K562 (cell line): ENCODE data around the gene ZBTB16. TPM values are rescaled to one million over a fixed set of nuclear protein-coding genes. Genes with fewer than 3 reads are reported as not detected.

Source experiments
- ARID1B ChIP-seq: fragments of 450-650 bp; IDR thresholded peaks from 2 replicates; pipeline ENCODE4 v1.6.1; 2016; ENCODE audit warnings: antibody characterized with exemption, mild to moderate bottlenecking, inconsistent platforms
- CBX1 ChIP-seq: sonication (generic); IDR thresholded peaks from 2 replicates; pipeline ENCODE4 v1.6.1; 2016; ENCODE audit warnings: antibody characterized with exemption, low read depth, mild to moderate bottlenecking
- KDM4B ChIP-seq, 2 experiments: fragments of 450-650 bp in 1 of 2; sonication (generic) in 1 of 2; IDR thresholded peaks; 2 replicates each; pipeline ENCODE4 v1.6.1; 2016 to 2017; ENCODE audit warnings: borderline replicate concordance in 2 of 2, antibody characterized with exemption in 1 of 2, low read depth in 1 of 2, mild to moderate bottlenecking in 1 of 2
- MAX ChIP-seq: sonication (generic); formaldehyde crosslinking; IDR thresholded peaks from 2 replicates; pipeline ENCODE4 v1.9.0; 2022; ENCODE audit warnings: mild to moderate bottlenecking, missing genetic modification reagents
- PHB ChIP-seq: fragments of 250-450 bp; sonication (Bioruptor Pico); IDR thresholded peaks from 2 replicates; pipeline ENCODE4 v1.5.0; 2021
- PHF20 ChIP-seq: fragments of 450-650 bp; IDR thresholded peaks from 2 replicates; pipeline ENCODE4 v1.6.1; 2018; ENCODE audit not compliant: partially characterized antibody
- RFX7 ChIP-seq: fragments of 250-450 bp; sonication (Bioruptor Pico); IDR thresholded peaks from 2 replicates; pipeline ENCODE4 v1.5.1; 2021; ENCODE audit warnings: mild to moderate bottlenecking
- SIN3B ChIP-seq: fragments of 450-650 bp; IDR thresholded peaks from 2 replicates; pipeline ENCODE4 v1.6.1; 2017; ENCODE audit warnings: low read depth, mild to moderate bottlenecking, moderate library complexity
- STAT5B ChIP-seq: fragments of 250-450 bp; sonication (Bioruptor Pico); IDR thresholded peaks from 2 replicates; pipeline ENCODE4 v1.8.0; 2021; ENCODE audit warnings: mild to moderate bottlenecking, inconsistent platforms
- TBL1XR1 ChIP-seq, 2 experiments: IDR thresholded peaks; 2 replicates each; pipeline ENCODE4 v1.6.1; 2012; ENCODE audit warnings: improper control_type of control experiment in 2 of 2, low read length in 2 of 2, mild to moderate bottlenecking in 1 of 2
- TRIM24 ChIP-seq, 2 experiments: fragments of 450-650 bp; IDR thresholded peaks; 2 replicates each; pipeline ENCODE4 v1.6.1; 2016
- TRIM28 ChIP-seq: fragments of 450-650 bp; IDR thresholded peaks from 2 replicates; pipeline ENCODE4 v1.6.1; 2017
- ZNF436 ChIP-seq: fragments of 250-450, 450-650 bp; sonication (Bioruptor Pico); formaldehyde crosslinking; IDR thresholded peaks from 2 replicates; pipeline ENCODE4 v1.7.0; 2020; ENCODE audit warnings: mild to moderate bottlenecking
- ZNF511 ChIP-seq: sonication (generic); formaldehyde crosslinking; IDR thresholded peaks from 2 replicates; pipeline ENCODE4 v1.8.0; 2022; ENCODE audit warnings: mild to moderate bottlenecking, missing genetic modification reagents
- polyA plus RNA-seq, 8 experiments: library from polyadenylated mRNA; depleted of rRNA in 4 of 8; stranded (reverse) in 5 of 8; unstranded in 3 of 8; fragments of >200 nt; fragmentation: Nextera tagmentation in 2 of 8; fragmentation: Illumina TruSeq in 1 of 8; extraction: Ambion mirVana in 2 of 8; extraction: Trizol in 1 of 8; gene quantifications; 2 replicates each; pipeline versions ENCODE4 v1.2.1 to v1.2.3, GENCODE V29; 2011 to 2014; ENCODE audit warnings: inconsistent platforms in 1 of 8, missing spikeins in 1 of 8
- total RNA-seq, 7 experiments: library from RNA; depleted of rRNA in 6 of 7; stranded (reverse); fragments of >200 nt in 6 of 7; fragmentation: Illumina TruSeq in 2 of 7; extraction: Trizol in 2 of 7; gene quantifications; 2 replicates each; pipeline versions ENCODE4 v1.2.1 to v1.2.3, GENCODE V29; 2011 to 2021; ENCODE audit warnings: low replicate concordance in 1 of 7
- TF ChIP-seq, protein P1 (sequence below), 2 experiments: fragments of 450-650 bp in 1 of 2; sonication (generic) in 1 of 2; formaldehyde crosslinking in 1 of 2; IDR thresholded peaks; 2 replicates each; pipeline versions ENCODE4 v1.7.1 to v1.9.0; 2016 to 2022; ENCODE audit warnings: inconsistent platforms in 1 of 2, mild to moderate bottlenecking in 1 of 2, missing genetic modification reagents in 1 of 2
- TF ChIP-seq, protein P2 (sequence below): fragments of 150-350 bp; conservative IDR thresholded peaks from 2 replicates; pipeline ENCODE4 v1.6.1; 2014; ENCODE audit warnings: low read length

ZBTB16 gene
- total and polyA plus RNA-seq, 9 of the 15 experiments (the other 6 are each of a cell fraction or from before 2014, with no cell fraction given) = 0.06 to 0.40 (median 0.24) TPM; not detected in 4

DNA sequence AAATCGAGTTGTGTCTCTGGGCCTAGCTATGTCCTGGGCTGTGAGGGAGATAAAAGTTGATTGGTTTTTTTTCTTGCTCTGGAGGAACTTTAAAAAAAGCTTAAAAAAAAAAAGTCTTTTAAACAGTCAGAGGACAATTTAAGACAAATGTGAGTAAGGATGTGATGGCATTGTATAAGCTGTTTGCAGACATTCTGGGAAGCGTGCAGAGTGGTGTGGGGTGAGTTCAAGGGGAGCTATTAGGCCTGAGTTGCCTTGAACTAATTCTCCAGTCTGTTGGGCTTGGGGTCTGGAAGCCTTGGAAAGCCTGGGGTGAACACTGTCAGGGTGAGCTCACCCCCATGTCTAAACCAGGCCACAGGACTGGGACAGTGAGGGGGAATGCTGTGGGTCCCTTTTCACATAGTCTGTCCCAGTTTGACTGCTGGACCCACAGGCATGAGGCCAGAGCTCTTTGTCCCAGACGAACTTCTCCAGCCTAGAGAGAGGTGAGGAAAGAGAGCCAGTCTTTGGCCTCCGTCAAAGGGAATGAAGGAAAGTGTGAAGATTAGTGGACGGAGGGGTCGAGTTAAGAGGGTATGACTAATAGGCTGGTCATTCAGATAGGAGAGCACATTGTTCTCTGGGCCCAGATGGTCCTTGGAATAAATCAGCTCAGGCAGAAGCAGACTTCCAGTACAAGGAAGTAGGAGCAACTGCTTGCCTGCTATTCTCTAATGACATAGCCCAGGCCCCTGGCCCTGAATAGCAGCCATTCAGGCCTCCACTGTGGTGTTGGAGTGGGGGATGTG, 160.2 kb downstream of the ZBTB16 start (continued):
- TF ChIP-seq, protein P1, sequence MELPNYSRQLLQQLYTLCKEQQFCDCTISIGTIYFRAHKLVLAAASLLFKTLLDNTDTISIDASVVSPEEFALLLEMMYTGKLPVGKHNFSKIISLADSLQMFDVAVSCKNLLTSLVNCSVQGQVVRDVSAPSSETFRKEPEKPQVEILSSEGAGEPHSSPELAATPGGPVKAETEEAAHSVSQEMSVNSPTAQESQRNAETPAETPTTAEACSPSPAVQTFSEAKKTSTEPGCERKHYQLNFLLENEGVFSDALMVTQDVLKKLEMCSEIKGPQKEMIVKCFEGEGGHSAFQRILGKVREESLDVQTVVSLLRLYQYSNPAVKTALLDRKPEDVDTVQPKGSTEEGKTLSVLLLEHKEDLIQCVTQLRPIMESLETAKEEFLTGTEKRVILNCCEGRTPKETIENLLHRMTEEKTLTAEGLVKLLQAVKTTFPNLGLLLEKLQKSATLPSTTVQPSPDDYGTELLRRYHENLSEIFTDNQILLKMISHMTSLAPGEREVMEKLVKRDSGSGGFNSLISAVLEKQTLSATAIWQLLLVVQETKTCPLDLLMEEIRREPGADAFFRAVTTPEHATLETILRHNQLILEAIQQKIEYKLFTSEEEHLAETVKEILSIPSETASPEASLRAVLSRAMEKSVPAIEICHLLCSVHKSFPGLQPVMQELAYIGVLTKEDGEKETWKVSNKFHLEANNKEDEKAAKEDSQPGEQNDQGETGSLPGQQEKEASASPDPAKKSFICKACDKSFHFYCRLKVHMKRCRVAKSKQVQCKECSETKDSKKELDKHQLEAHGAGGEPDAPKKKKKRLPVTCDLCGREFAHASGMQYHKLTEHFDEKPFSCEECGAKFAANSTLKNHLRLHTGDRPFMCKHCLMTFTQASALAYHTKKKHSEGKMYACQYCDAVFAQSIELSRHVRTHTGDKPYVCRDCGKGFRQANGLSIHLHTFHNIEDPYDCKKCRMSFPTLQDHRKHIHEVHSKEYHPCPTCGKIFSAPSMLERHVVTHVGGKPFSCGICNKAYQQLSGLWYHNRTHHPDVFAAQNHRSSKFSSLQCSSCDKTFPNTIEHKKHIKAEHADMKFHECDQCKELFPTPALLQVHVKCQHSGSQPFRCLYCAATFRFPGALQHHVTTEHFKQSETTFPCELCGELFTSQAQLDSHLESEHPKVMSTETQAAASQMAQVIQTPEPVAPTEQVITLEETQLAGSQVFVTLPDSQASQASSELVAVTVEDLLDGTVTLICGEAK (IDR thresholded peaks at IDR 0.05) = no peak
- TF ChIP-seq, protein P1 (CRISPR knock-in tag; IDR thresholded peaks at IDR 0.05) = no peak
- TF ChIP-seq, protein P2, sequence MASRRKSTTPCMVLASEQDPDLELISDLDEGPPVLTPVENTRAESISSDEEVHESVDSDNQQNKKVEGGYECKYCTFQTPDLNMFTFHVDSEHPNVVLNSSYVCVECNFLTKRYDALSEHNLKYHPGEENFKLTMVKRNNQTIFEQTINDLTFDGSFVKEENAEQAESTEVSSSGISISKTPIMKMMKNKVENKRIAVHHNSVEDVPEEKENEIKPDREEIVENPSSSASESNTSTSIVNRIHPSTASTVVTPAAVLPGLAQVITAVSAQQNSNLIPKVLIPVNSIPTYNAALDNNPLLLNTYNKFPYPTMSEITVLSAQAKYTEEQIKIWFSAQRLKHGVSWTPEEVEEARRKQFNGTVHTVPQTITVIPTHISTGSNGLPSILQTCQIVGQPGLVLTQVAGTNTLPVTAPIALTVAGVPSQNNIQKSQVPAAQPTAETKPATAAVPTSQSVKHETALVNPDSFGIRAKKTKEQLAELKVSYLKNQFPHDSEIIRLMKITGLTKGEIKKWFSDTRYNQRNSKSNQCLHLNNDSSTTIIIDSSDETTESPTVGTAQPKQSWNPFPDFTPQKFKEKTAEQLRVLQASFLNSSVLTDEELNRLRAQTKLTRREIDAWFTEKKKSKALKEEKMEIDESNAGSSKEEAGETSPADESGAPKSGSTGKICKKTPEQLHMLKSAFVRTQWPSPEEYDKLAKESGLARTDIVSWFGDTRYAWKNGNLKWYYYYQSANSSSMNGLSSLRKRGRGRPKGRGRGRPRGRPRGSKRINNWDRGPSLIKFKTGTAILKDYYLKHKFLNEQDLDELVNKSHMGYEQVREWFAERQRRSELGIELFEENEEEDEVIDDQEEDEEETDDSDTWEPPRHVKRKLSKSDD = no peak
- TF ChIP-seq ZNF511 (CRISPR knock-in tag) (peak; percentile 36; the same call in 1 of the 2 replicates), ARID1B (peak; percentile 88), KDM4B (IDR thresholded peaks at IDR 0.05; ENCODE audit: borderline replicate concordance in 2 of 2, low read depth in 1 of 2) (no peak), PHB (CRISPR knock-in tag) (no peak), PHF20 (no peak), MAX (CRISPR knock-in tag) (peak; percentile 81), ZNF436 (CRISPR knock-in tag) (no peak), TRIM24 (IDR thresholded peaks at IDR 0.05) (peak; percentile 80 to 81; a peak in 3 of 4 replicates), SIN3B (no peak), CBX1 (no peak), TBL1XR1 (IDR thresholded peaks at IDR 0.05; ENCODE audit: low read length in 2 of 2) (peak in 1 of 2 experiments; percentile 35; a peak in 1 of 4 replicates), STAT5B (CRISPR knock-in tag) (no peak), RFX7 (no peak), TRIM28 (no peak)
